Effector CD4-positive, alpha-beta T cell (primary cell): ENCODE measurements around the gene LRP1B.

ENCODE experiments used
- DNase-seq: peaks from one replicate; pipeline ENCODE4 v3.0.0-alpha.2; 2020

The LRP1B gene

GRCh38 chr2:141943918-141944317 lies 186.9 kb downstream of the LRP1B start:
- DNase-seq = no peak

- DNase-seq = no peak
Observed at GRCh38 chr2:141942006-141942789, 188.6 kb downstream of the LRP1B start.

GRCh38 chr2:141941210-141941714 lies 189.6 kb downstream of the LRP1B start:
- no peak for DNase-seq

GRCh38 chr2:141940709-141941108 lies 190.1 kb downstream of the LRP1B start:
- DNase-seq = no peak

GRCh38 chr2:141933226-141933625 lies 197.6 kb downstream of the LRP1B start:
- no peak for DNase-seq

- DNase-seq = no peak
Observed at GRCh38 chr2:141932261-141932660, 198.6 kb downstream of the LRP1B start.

- DNase-seq = no peak
Observed at GRCh38 chr2:141931797-141932196, 199.0 kb downstream of the LRP1B start.

- DNase-seq = no peak
Observed at GRCh38 chr2:141930803-141931202, 200.0 kb downstream of the LRP1B start.

- DNase-seq = no peak
Observed at GRCh38 chr2:141929331-141930252, 201.2 kb downstream of the LRP1B start.

- no peak for DNase-seq
Observed at GRCh38 chr2:141928476-141928875, 202.3 kb downstream of the LRP1B start.

- no peak for DNase-seq
Observed at GRCh38 chr2:141927536-141927935, 203.3 kb downstream of the LRP1B start.

GRCh38 chr2:141925511-141925910 lies 205.3 kb downstream of the LRP1B start:
- DNase-seq = no peak

- DNase-seq = no peak
Observed at GRCh38 chr2:141923657-141924056, 207.2 kb downstream of the LRP1B start.

GRCh38 chr2:141911485-141912066 lies 219.2 kb downstream of the LRP1B start:
- no peak for DNase-seq

GRCh38 chr2:141906678-141907077 lies 224.1 kb downstream of the LRP1B start:
- DNase-seq = no peak

GRCh38 chr2:141900826-141901225 lies 230.0 kb downstream of the LRP1B start:
- no peak for DNase-seq

- DNase-seq = no peak
Observed at GRCh38 chr2:141899740-141900139, 231.1 kb downstream of the LRP1B start.

- no peak for DNase-seq
Observed at GRCh38 chr2:141889788-141890187, 241.0 kb downstream of the LRP1B start.

GRCh38 chr2:141888987-141889555 lies 241.7 kb downstream of the LRP1B start:
- DNase-seq = no peak

GRCh38 chr2:141887363-141887762 lies 243.5 kb downstream of the LRP1B start:
- DNase-seq = no peak

- DNase-seq = no peak
Observed at GRCh38 chr2:141878016-141878415, 252.8 kb downstream of the LRP1B start.

GRCh38 chr2:141871913-141872634 lies 258.7 kb downstream of the LRP1B start:
- no peak for DNase-seq
